Neural cell (in vitro differentiated cells): Measurements from ENCODE around the gene MBD2. TPM values are rescaled to one million over a fixed set of nuclear protein-coding genes. Genes with fewer than 3 reads are reported as not detected.

ENCODE experiments used
- H2AFZ ChIP-seq: fragments of 200-600, 300-800 bp; sonication (generic), shearing (Covaris generic); 2 replicates; pipeline ENCODE4 v1.6.0; 2014; ENCODE audit warnings: low read depth, mild to moderate bottlenecking, antibody characterized with exemption, low read length, moderate library complexity
- H3F3A ChIP-seq: fragments of 200-600 bp; shearing (Covaris generic); 2 replicates; pipeline ENCODE4 v1.6.1; 2016; ENCODE audit warnings: mild to moderate bottlenecking, moderate library complexity, mixed read lengths, antibody characterized with exemption, low read length; ENCODE audit not compliant: insufficient read depth, poor library complexity, severe bottlenecking
- H3K27ac ChIP-seq: fragments of 200-600, 300-800 bp; sonication (generic), shearing (Covaris generic); 2 replicates; pipeline ENCODE4 v1.5.1; 2014; ENCODE audit warnings: mild to moderate bottlenecking, low read length, moderate library complexity
- H3K27me3 ChIP-seq: fragments of 300-800, 200-600 bp; sonication (generic), shearing (Covaris generic); 2 replicates; pipeline ENCODE4 v1.6.0; 2014; ENCODE audit warnings: mild to moderate bottlenecking, low read depth, low read length, moderate library complexity; ENCODE audit not compliant: insufficient read depth
- H3K36me3 ChIP-seq: fragments of 300-800, 200-600 bp; sonication (generic), shearing (Covaris generic); 2 replicates; pipeline ENCODE4 v1.5.1; 2014; ENCODE audit warnings: mild to moderate bottlenecking, antibody characterized with exemption, low read length, moderate library complexity; ENCODE audit not compliant: insufficient read depth
- H3K4me2 ChIP-seq: fragments of 300-800, 200-600 bp; sonication (generic), shearing (Covaris generic); 2 replicates; pipeline ENCODE4 v1.6.0; 2014; ENCODE audit warnings: mild to moderate bottlenecking, low read length
- H3K4me3 ChIP-seq: fragments of 300-800, 200-600 bp; sonication (generic), shearing (Covaris generic); 2 replicates; pipeline ENCODE4 v1.5.1; 2014; ENCODE audit warnings: mild to moderate bottlenecking, low read length, moderate library complexity
- H3K79me2 ChIP-seq: fragments of 200-600 bp; shearing (Covaris generic); replicated peaks from 2 replicates; pipeline ENCODE4 v1.6.0; 2014; ENCODE audit warnings: mild to moderate bottlenecking, low read length, moderate library complexity; ENCODE audit not compliant: insufficient read depth
- H3K9ac ChIP-seq: fragments of 300-800, 200-600 bp; sonication (generic), shearing (Covaris generic); 2 replicates; pipeline ENCODE4 v1.6.1; 2016; ENCODE audit warnings: mild to moderate bottlenecking, low read length, mixed read lengths
- H3K9me2 ChIP-seq: fragments of 200-600 bp; shearing (Covaris generic); 2 replicates; pipeline ENCODE4 v1.6.1; 2016; ENCODE audit warnings: mild to moderate bottlenecking, low read length, mixed read lengths; ENCODE audit not compliant: insufficient read depth
- H3K9me3 ChIP-seq: fragments of 200-600, 300-800 bp; sonication (generic), shearing (Covaris generic); 2 replicates; pipeline ENCODE4 v1.6.1; 2016; ENCODE audit warnings: mild to moderate bottlenecking, mixed run types, low read length, moderate library complexity, mixed read lengths
- H4K20me1 ChIP-seq: fragments of 200-600 bp; shearing (Covaris generic); 2 replicates; pipeline ENCODE4 v1.6.1; 2016; ENCODE audit warnings: mild to moderate bottlenecking, mixed run types; ENCODE audit not compliant: insufficient read depth
- EP300 ChIP-seq: fragments of 450-650 bp; conservative IDR thresholded peaks from 2 replicates; pipeline ENCODE4 v1.6.1; 2014; ENCODE audit warnings: antibody characterized with exemption, mild to moderate bottlenecking, moderate library complexity; ENCODE audit not compliant: poor library complexity, severe bottlenecking
- EZH2 ChIP-seq: fragments of 200-600, 300-800 bp; shearing (Covaris generic), sonication (generic); IDR thresholded peaks from 2 replicates; pipeline ENCODE4 v1.6.1; 2014; ENCODE audit warnings: antibody characterized with exemption, low read length, borderline replicate concordance, mild to moderate bottlenecking; ENCODE audit not compliant: insufficient read depth, poor library complexity, severe bottlenecking
- MXI1 ChIP-seq: fragments of 450-650 bp; conservative IDR thresholded peaks from 2 replicates; pipeline ENCODE4 v1.6.1; 2014; ENCODE audit warnings: antibody characterized with exemption, mild to moderate bottlenecking; ENCODE audit not compliant: poor library complexity, severe bottlenecking
- POLR2AphosphoS5 ChIP-seq: IDR thresholded peaks from 2 replicates; pipeline ENCODE4 v1.6.1; 2012
- RAD21 ChIP-seq: fragments of 450-650 bp; conservative IDR thresholded peaks from 2 replicates; pipeline ENCODE4 v1.6.1; 2014; ENCODE audit warnings: antibody characterized with exemption, mild to moderate bottlenecking, moderate library complexity
- SMC3 ChIP-seq: fragments of 450-650 bp; conservative IDR thresholded peaks from 2 replicates; pipeline ENCODE4 v1.6.1; 2014; ENCODE audit warnings: antibody characterized with exemption, mild to moderate bottlenecking, moderate library complexity; ENCODE audit not compliant: poor library complexity
- TAF1 ChIP-seq: IDR thresholded peaks from 2 replicates; pipeline ENCODE4 v1.6.1; 2012; ENCODE audit warnings: low read depth
- polyA plus RNA-seq: library from polyadenylated mRNA; depleted of rRNA; stranded (reverse); fragments of >200 nt; gene quantifications from 2 replicates; pipeline ENCODE4 v1.2.3, GENCODE V29; 2014
- TF ChIP-seq, protein P1 (sequence below): fragments of 450-650 bp; IDR thresholded peaks from 2 replicates; pipeline ENCODE4 v1.5.1; 2014; ENCODE audit warnings: antibody characterized with exemption, mild to moderate bottlenecking, moderate library complexity; ENCODE audit not compliant: poor library complexity, severe bottlenecking
- TF ChIP-seq, protein P2 (sequence below): IDR thresholded peaks from 2 replicates; pipeline ENCODE4 v1.6.1; 2012; ENCODE audit warnings: borderline replicate concordance

MBD2 gene
- polyA plus RNA-seq, 1 donor from 2014 or later, result 16.4 TPM

DNA sequence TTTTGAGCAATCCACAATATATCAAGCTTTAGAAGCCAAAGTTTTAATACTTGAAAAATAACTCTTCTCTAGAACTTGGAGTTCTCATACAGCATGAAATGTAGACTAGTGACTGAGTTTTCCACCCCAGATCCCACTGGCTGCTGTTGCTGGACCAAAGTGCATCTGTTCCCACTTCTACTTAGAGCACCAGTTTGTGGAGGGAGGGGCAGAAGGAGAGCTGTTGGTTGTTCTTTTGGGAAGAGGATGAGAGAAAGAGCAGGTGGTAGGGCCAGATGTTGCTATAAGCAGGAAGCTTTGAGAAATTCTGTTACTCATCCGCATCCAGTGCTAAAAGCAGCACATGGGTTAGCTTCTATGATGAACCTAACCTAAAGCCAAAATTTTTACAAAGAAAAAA is 59.0 kb downstream of the MBD2 start:
- Histone ChIP-seq H2AFZ (no peak overlapping the region), H3K9me2 (no peaks in the 10 kb centered on the region), H3K36me3 (peaks cover 4% of the 10 kb centered on the region), H3K9me3 (no peaks in the 10 kb centered on the region), H3K79me2 (no peaks in the 10 kb centered on the region), H3F3A (no peaks in the 10 kb centered on the region), H3K4me2 (no peak overlapping the region), H4K20me1 (no peaks in the 10 kb centered on the region), H3K4me3 (no peak overlapping the region), H3K27me3 (no peaks in the 10 kb centered on the region), H3K9ac (no peak overlapping the region), H3K27ac (no peak overlapping the region)
- no peak for TF ChIP-seq EZH2
- TF ChIP-seq, protein P1, sequence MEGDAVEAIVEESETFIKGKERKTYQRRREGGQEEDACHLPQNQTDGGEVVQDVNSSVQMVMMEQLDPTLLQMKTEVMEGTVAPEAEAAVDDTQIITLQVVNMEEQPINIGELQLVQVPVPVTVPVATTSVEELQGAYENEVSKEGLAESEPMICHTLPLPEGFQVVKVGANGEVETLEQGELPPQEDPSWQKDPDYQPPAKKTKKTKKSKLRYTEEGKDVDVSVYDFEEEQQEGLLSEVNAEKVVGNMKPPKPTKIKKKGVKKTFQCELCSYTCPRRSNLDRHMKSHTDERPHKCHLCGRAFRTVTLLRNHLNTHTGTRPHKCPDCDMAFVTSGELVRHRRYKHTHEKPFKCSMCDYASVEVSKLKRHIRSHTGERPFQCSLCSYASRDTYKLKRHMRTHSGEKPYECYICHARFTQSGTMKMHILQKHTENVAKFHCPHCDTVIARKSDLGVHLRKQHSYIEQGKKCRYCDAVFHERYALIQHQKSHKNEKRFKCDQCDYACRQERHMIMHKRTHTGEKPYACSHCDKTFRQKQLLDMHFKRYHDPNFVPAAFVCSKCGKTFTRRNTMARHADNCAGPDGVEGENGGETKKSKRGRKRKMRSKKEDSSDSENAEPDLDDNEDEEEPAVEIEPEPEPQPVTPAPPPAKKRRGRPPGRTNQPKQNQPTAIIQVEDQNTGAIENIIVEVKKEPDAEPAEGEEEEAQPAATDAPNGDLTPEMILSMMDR, result no peak
- TF ChIP-seq MXI1, result no peak
- no peak for TF ChIP-seq RAD21
- TF ChIP-seq, protein P2, sequence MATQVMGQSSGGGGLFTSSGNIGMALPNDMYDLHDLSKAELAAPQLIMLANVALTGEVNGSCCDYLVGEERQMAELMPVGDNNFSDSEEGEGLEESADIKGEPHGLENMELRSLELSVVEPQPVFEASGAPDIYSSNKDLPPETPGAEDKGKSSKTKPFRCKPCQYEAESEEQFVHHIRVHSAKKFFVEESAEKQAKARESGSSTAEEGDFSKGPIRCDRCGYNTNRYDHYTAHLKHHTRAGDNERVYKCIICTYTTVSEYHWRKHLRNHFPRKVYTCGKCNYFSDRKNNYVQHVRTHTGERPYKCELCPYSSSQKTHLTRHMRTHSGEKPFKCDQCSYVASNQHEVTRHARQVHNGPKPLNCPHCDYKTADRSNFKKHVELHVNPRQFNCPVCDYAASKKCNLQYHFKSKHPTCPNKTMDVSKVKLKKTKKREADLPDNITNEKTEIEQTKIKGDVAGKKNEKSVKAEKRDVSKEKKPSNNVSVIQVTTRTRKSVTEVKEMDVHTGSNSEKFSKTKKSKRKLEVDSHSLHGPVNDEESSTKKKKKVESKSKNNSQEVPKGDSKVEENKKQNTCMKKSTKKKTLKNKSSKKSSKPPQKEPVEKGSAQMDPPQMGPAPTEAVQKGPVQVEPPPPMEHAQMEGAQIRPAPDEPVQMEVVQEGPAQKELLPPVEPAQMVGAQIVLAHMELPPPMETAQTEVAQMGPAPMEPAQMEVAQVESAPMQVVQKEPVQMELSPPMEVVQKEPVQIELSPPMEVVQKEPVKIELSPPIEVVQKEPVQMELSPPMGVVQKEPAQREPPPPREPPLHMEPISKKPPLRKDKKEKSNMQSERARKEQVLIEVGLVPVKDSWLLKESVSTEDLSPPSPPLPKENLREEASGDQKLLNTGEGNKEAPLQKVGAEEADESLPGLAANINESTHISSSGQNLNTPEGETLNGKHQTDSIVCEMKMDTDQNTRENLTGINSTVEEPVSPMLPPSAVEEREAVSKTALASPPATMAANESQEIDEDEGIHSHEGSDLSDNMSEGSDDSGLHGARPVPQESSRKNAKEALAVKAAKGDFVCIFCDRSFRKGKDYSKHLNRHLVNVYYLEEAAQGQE, result no peak
- TF ChIP-seq EP300, result no peak
- TF ChIP-seq SMC3, result no peak
- no peak for TF ChIP-seq POLR2AphosphoS5
- no peak for TF ChIP-seq TAF1

DNA sequence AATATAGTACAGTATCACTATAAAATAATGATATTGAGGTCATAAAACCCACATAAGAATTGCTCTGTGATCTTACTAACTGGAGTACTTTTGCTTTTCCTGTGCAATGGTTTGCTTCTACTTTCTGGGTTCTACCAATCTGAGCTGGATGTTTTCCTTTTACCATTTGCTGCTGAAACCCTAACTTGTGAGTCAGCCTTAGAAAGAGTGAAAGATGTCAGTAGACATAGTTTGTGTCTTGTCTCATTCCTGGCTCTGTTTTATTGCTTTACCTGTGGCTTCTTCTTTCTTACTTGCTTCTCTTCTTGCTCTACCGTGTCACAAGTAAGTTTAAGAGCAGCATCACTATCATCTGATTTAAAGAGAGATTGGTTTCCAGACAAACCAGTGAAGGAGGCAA is 61.0 kb downstream of the MBD2 start:
- TF ChIP-seq POLR2AphosphoS5 (no peak), SMC3 (no peak), TAF1 (no peak), EP300 (no peak), EZH2 (no peak), MXI1 (no peak), RAD21 (no peak)
- TF ChIP-seq, protein P1, result no peak
- TF ChIP-seq, protein P2, result no peak
- Histone ChIP-seq H3K4me2 (no peak overlapping the region), H4K20me1 (no peaks in the 10 kb centered on the region), H3K9ac (no peak overlapping the region), H3K27me3 (no peaks in the 10 kb centered on the region), H3K9me3 (no peaks in the 10 kb centered on the region), H3K4me3 (no peak overlapping the region), H3K27ac (no peak overlapping the region), H3K36me3 (peaks cover 4% of the 10 kb centered on the region), H3K79me2 (no peaks in the 10 kb centered on the region), H3K9me2 (no peaks in the 10 kb centered on the region), H3F3A (no peaks in the 10 kb centered on the region), H2AFZ (no peak overlapping the region)
